ENCODE data around the gene LHFPL5.
A peak's percentile ranks its signal among the peaks of the same experiment; 100 is the strongest.

LHFPL5 gene

GRCh38 chr6:35775031-35775430, 30.1 kb upstream of the LHFPL5 start:
- DNase-seq (ENCODE audit: low spot score) = no peak
- TF ChIP-seq CTCF (IDR thresholded peaks at IDR 0.05; ENCODE audit: extremely low read depth, missing control alignments) = no peak

- DNase-seq (ENCODE audit: low spot score) = peak; percentile 61
- TF ChIP-seq CTCF (IDR thresholded peaks at IDR 0.05; ENCODE audit: extremely low read depth, missing control alignments) = no peak
These were observed 28.6 kb upstream of the LHFPL5 start, which contains the start of gene CLPSL2 for GRCh38 chr6:35776364-35777215. TSS of gene CLPSL2 (plus strand) at chr6:35776598. CDS start at chr6:35776619, 21 bp downstream.

- DNase-seq (ENCODE audit: low spot score) = peak; percentile 7
- TF ChIP-seq CTCF (IDR thresholded peaks at IDR 0.05; ENCODE audit: extremely low read depth, missing control alignments) = no peak
These were observed 27.6 kb upstream of the LHFPL5 start for GRCh38 chr6:35777356-35778102.

- TF ChIP-seq CTCF (IDR thresholded peaks at IDR 0.05; ENCODE audit: extremely low read depth, missing control alignments) = no peak
- DNase-seq (ENCODE audit: low spot score) = peak; percentile 21
These were observed 26.7 kb upstream of the LHFPL5 start for GRCh38 chr6:35778437-35778836.

- peak; percentile 8 for DNase-seq (ENCODE audit: low spot score)
- TF ChIP-seq CTCF (IDR thresholded peaks at IDR 0.05; ENCODE audit: extremely low read depth, missing control alignments) = no peak
These were observed 24.4 kb upstream of the LHFPL5 start, which contains the start of gene CLPSL1 for GRCh38 chr6:35780719-35781118. TSS of gene CLPSL1 (plus strand) at chr6:35781019. CDS start at chr6:35781111, 92 bp downstream.

GRCh38 chr6:35781290-35781689, 23.9 kb upstream of the LHFPL5 start:
- DNase-seq (ENCODE audit: low spot score) = peak; percentile 11
- no peak for TF ChIP-seq CTCF (IDR thresholded peaks at IDR 0.05; ENCODE audit: extremely low read depth, missing control alignments)

GRCh38 chr6:35782424-35782823, 22.7 kb upstream of the LHFPL5 start:
- TF ChIP-seq CTCF (IDR thresholded peaks at IDR 0.05; ENCODE audit: extremely low read depth, missing control alignments) = no peak
- DNase-seq (ENCODE audit: low spot score) = no peak
